DMS 273 treated with DMSO at 0.1 percent for 48 hours (cell line): Measurements from ENCODE around the gene FRMD4B.

Experiments
- DNase-seq: peaks from one replicate; lab custom pipeline; 2025; lab: John Stamatoyannopoulos, UW

FRMD4B gene

GRCh38 chr3:69405067-69405466, 19.2 kb upstream of the FRMD4B start:
- DNase-seq = no peak

- DNase-seq = no peak
Measured at GRCh38 chr3:69403454-69403853, 17.6 kb upstream of the FRMD4B start.

GRCh38 chr3:69400683-69401082, 14.8 kb upstream of the FRMD4B start:
- DNase-seq = no peak

GRCh38 chr3:69392850-69393249, 7.0 kb upstream of the FRMD4B start:
- no peak for DNase-seq

- DNase-seq = no peak
Measured at GRCh38 chr3:69392415-69392814, 6.5 kb upstream of the FRMD4B start.

GRCh38 chr3:69391554-69391953, 5.7 kb upstream of the FRMD4B start:
- no peak for DNase-seq

GRCh38 chr3:69390771-69391170, 4.9 kb upstream of the FRMD4B start:
- no peak for DNase-seq

- no peak for DNase-seq
Measured at GRCh38 chr3:69389520-69390248, 3.8 kb upstream of the FRMD4B start.

- DNase-seq = no peak
Measured at GRCh38 chr3:69388241-69388640, 2.4 kb upstream of the FRMD4B start.

GRCh38 chr3:69386556-69387385, 883 bp upstream of the FRMD4B start:
- no peak for DNase-seq

GRCh38 chr3:69385123-69385722, 665 bp downstream of the FRMD4B start:
- DNase-seq = no peak

GRCh38 chr3:69384326-69384725, 1.6 kb downstream of the FRMD4B start:
- no peak for DNase-seq

GRCh38 chr3:69379661-69380060, 6.2 kb downstream of the FRMD4B start:
- DNase-seq = no peak

GRCh38 chr3:69378112-69378802, 7.6 kb downstream of the FRMD4B start:
- DNase-seq = no peak

- no peak for DNase-seq
Measured at GRCh38 chr3:69377262-69377661, 8.6 kb downstream of the FRMD4B start.

- DNase-seq = no peak
Measured at GRCh38 chr3:69376731-69377130, 9.2 kb downstream of the FRMD4B start.

- no peak for DNase-seq
Measured at GRCh38 chr3:69371816-69372215, 14.1 kb downstream of the FRMD4B start.

- no peak for DNase-seq
Measured at GRCh38 chr3:69370901-69371301, 15.0 kb downstream of the FRMD4B start.

GRCh38 chr3:69370156-69370883, 15.6 kb downstream of the FRMD4B start:
- no peak for DNase-seq

- no peak for DNase-seq
Measured at GRCh38 chr3:69368129-69368741, 17.7 kb downstream of the FRMD4B start.

GRCh38 chr3:69367586-69367985, 18.3 kb downstream of the FRMD4B start:
- DNase-seq = no peak
